ENCODE results near the gene GRID2.

- TF ChIP-seq CTCF (IDR thresholded peaks at IDR 0.05) (no peak), POLR2A (IDR thresholded peaks at IDR 0.05) (no peak)
These were observed 55.7 kb downstream of the GRID2 start for GRCh38 chr4:92359491-92359890.

Data from tibial nerve (tissue), 3 donors.